ENCODE measurements around the gene CNTN4.

DNA sequence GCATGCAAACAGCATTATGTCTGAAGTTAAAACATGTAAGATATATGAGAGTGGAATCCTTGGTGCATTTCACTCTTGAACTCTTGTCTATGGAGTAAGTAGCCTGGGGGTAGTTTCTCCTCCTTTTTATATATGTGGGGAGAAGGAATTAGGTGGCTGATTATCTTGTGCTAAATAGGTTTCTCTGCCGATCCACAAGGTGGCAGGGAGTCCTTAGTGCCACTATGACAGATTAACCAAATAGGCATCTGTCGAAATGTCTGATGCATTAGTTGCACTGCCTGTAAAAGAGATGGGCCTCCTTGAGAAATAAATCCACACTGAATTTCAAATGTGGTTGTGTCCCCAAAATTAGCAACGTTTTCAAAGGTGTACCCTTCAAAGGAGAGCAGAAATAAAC is 170.1 kb downstream of the CNTN4 start:
- TF ChIP-seq, protein P1, sequence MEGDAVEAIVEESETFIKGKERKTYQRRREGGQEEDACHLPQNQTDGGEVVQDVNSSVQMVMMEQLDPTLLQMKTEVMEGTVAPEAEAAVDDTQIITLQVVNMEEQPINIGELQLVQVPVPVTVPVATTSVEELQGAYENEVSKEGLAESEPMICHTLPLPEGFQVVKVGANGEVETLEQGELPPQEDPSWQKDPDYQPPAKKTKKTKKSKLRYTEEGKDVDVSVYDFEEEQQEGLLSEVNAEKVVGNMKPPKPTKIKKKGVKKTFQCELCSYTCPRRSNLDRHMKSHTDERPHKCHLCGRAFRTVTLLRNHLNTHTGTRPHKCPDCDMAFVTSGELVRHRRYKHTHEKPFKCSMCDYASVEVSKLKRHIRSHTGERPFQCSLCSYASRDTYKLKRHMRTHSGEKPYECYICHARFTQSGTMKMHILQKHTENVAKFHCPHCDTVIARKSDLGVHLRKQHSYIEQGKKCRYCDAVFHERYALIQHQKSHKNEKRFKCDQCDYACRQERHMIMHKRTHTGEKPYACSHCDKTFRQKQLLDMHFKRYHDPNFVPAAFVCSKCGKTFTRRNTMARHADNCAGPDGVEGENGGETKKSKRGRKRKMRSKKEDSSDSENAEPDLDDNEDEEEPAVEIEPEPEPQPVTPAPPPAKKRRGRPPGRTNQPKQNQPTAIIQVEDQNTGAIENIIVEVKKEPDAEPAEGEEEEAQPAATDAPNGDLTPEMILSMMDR (IDR thresholded peaks at IDR 0.05; ENCODE audit: low read depth, low read length) = no peak
- no peak for TF ChIP-seq EZH2phosphoT487 (IDR thresholded peaks at IDR 0.05; ENCODE audit: low read depth)

All from OCI-LY3 (cell line).